H1 (cell line): ENCODE data around the gene BAG1. TPM values are rescaled to one million over a fixed set of nuclear protein-coding genes. Genes with fewer than 3 reads are reported as not detected.

Experiments
- CTCF ChIA-PET: fragments of 300-600 bp; sonication (Branson Sonifier 250); formaldehyde crosslinking; loops from one replicate; lab custom pipeline; 2021; ENCODE audit not compliant: partially characterized antibody; lab: Charles Lee
- POLR2A ChIA-PET: fragments of 300-600 bp; sonication (Branson Sonifier 250); formaldehyde crosslinking; loops from one replicate; lab custom pipeline; 2021; ENCODE audit warnings: inconsistent platforms; ENCODE audit not compliant: partially characterized antibody; lab: Charles Lee
- DNase-seq, 2 experiments: peaks; one replicate each; pipeline versions ENCODE4 v3.0.0 to v3.0.0-alpha.2; 2010 to 2022; ENCODE audit warnings: low spot score in 2 of 2, low read depth in 1 of 2, mixed read lengths in 1 of 2
- FAIRE-seq: peaks from 2 replicates; lab custom pipeline; 2011; peaks lifted over from hg19 to GRCh38; lab: Jason Lieb, UNC
- H2AFZ ChIP-seq: 2 replicates; pipeline ENCODE4 v1.8.1; 2012; ENCODE audit warnings: low read length, inconsistent platforms
- H2AK5ac ChIP-seq: 2 replicates; pipeline ENCODE4 v1.6.1; 2013; ENCODE audit warnings: low read depth, low read length
- H2BK120ac ChIP-seq: replicated peaks from 2 replicates; pipeline ENCODE3; 2013; ENCODE audit warnings: low read depth, low read length, inconsistent platforms
- H2BK12ac ChIP-seq: 2 replicates; pipeline ENCODE4 v1.6.1; 2013; ENCODE audit warnings: low read depth, low read length
- H2BK15ac ChIP-seq: 2 replicates; pipeline ENCODE4 v1.6.1; 2013; ENCODE audit warnings: low read length
- H2BK20ac ChIP-seq: 2 replicates; pipeline ENCODE4 v1.6.1; 2013; ENCODE audit warnings: low read length
- H2BK5ac ChIP-seq: 2 replicates; pipeline ENCODE4 v1.6.1; 2013; ENCODE audit warnings: low read depth, low read length
- H3K14ac ChIP-seq: 2 replicates; pipeline ENCODE4 v1.6.1; 2013; ENCODE audit warnings: inconsistent platforms; ENCODE audit not compliant: insufficient read length
- H3K18ac ChIP-seq: 2 replicates; pipeline ENCODE4 v1.6.1; 2013; ENCODE audit warnings: low read length; ENCODE audit errors: extremely low read depth
- H3K23ac ChIP-seq: 2 replicates; pipeline ENCODE4 v1.6.1; 2013; ENCODE audit warnings: inconsistent platforms; ENCODE audit not compliant: insufficient read length
- H3K23me2 ChIP-seq: 2 replicates; pipeline ENCODE4 v1.6.1; 2013; ENCODE audit warnings: low read depth, low read length
- H3K27ac ChIP-seq: 2 replicates; pipeline ENCODE4 v1.6.1; 2011; ENCODE audit warnings: low read depth, low read length, inconsistent platforms
- H3K27me3 ChIP-seq, 4 experiments: replicated peaks in 1 of 4; 1 replicate in 1 of 4; 2 replicates in 3 of 4; pipeline versions ENCODE4 v1.6.1 to v1.8.1; 2011 to 2013; ENCODE audit warnings: low read length in 3 of 4, mild to moderate bottlenecking in 3 of 4, inconsistent platforms in 2 of 4, mixed read lengths in 2 of 4, moderate library complexity in 1 of 4; ENCODE audit not compliant: control insufficient read depth in 3 of 4, insufficient read depth in 3 of 4; ENCODE audit errors: extremely low read depth in 1 of 4
- H3K36me3 ChIP-seq, 4 experiments: 2 replicates each; pipeline versions ENCODE4 v1.6.1 to v1.8.1; 2011 to 2013; ENCODE audit warnings: mild to moderate bottlenecking in 4 of 4, low read length in 3 of 4, moderate library complexity in 2 of 4, control low read depth in 1 of 4, inconsistent platforms in 1 of 4; ENCODE audit not compliant: insufficient read depth in 4 of 4, control insufficient read depth in 2 of 4
- H3K4ac ChIP-seq: replicated peaks from 2 replicates; pipeline ENCODE3; 2013; ENCODE audit warnings: low read length, low read depth, mixed read lengths, inconsistent platforms; ENCODE audit not compliant: insufficient read length
- H3K4me1 ChIP-seq, 4 experiments: replicated peaks in 1 of 4; 1 replicate in 1 of 4; 2 replicates in 3 of 4; pipeline versions ENCODE4 v1.6.1 to v1.8.1; 2011 to 2013; ENCODE audit warnings: low read length in 3 of 4, inconsistent platforms in 2 of 4, mixed read lengths in 1 of 4; ENCODE audit not compliant: insufficient read depth in 4 of 4, control insufficient read depth in 3 of 4
- H3K4me2 ChIP-seq, 2 experiments: 2 replicates each; pipeline versions ENCODE4 v1.6.1 to v1.8.1; 2011 to 2013; ENCODE audit warnings: low read depth in 2 of 2, low read length in 2 of 2, control low read depth in 1 of 2, inconsistent platforms in 1 of 2, mild to moderate bottlenecking in 1 of 2; ENCODE audit not compliant: insufficient read depth in 1 of 2
- H3K4me3 ChIP-seq, 4 experiments: fragments of 200-600, 300-600 bp in 1 of 4; sonication (generic), shearing (Covaris generic), sonication (Bioruptor Twin) in 1 of 4; 2 replicates each; pipeline versions ENCODE4 v1.5.1 to v1.8.1; 2011 to 2016; ENCODE audit warnings: low read length in 4 of 4, low read depth in 3 of 4, control low read depth in 2 of 4, inconsistent platforms in 2 of 4, mild to moderate bottlenecking in 2 of 4, mixed read lengths in 1 of 4, moderate library complexity in 1 of 4; ENCODE audit not compliant: insufficient read depth in 2 of 4; ENCODE audit errors: extremely low read depth in 1 of 4
- H3K56ac ChIP-seq: replicated peaks from 2 replicates; pipeline ENCODE3; 2013; ENCODE audit warnings: low read depth, mild to moderate bottlenecking, mixed read lengths, low read length, inconsistent platforms; ENCODE audit not compliant: insufficient read length
- H3K79me1 ChIP-seq: 2 replicates; pipeline ENCODE4 v1.6.1; 2013; ENCODE audit warnings: low read depth, low read length, control low read depth
- H3K79me2 ChIP-seq, 2 experiments: 2 replicates each; pipeline versions ENCODE4 v1.6.1 to v1.8.1; 2012 to 2013; ENCODE audit warnings: low read length in 2 of 2, mild to moderate bottlenecking in 2 of 2, inconsistent platforms in 1 of 2; ENCODE audit not compliant: insufficient read depth in 2 of 2, control insufficient read depth in 1 of 2
- H3K9ac ChIP-seq, 4 experiments: replicated peaks in 1 of 4; 1 replicate in 1 of 4; 2 replicates in 3 of 4; pipeline versions ENCODE4 v1.6.1 to v1.8.1; 2011 to 2013; ENCODE audit warnings: low read depth in 3 of 4, low read length in 3 of 4, control low read depth in 2 of 4, mild to moderate bottlenecking in 2 of 4, moderate library complexity in 2 of 4, inconsistent platforms in 1 of 4; ENCODE audit errors: extremely low read depth in 1 of 4
- H3K9me3 ChIP-seq, 2 experiments: 2 replicates each; pipeline versions ENCODE4 v1.6.1 to v1.8.1; 2012 to 2013; ENCODE audit warnings: mild to moderate bottlenecking in 2 of 2, moderate library complexity in 2 of 2, control low read depth in 1 of 2, inconsistent platforms in 1 of 2, low read depth in 1 of 2, low read length in 1 of 2, mixed read lengths in 1 of 2; ENCODE audit not compliant: insufficient read depth in 2 of 2
- H4K20me1 ChIP-seq, 2 experiments: replicated peaks in 1 of 2; 2 replicates each; pipeline versions ENCODE3 to v1.8.1; 2011 to 2013; ENCODE audit warnings: inconsistent platforms in 2 of 2, low read length in 2 of 2, mild to moderate bottlenecking in 1 of 2; ENCODE audit not compliant: insufficient read depth in 2 of 2, control insufficient read depth in 1 of 2
- H4K5ac ChIP-seq: 2 replicates; pipeline ENCODE4 v1.6.1; 2013; ENCODE audit warnings: low read length, low read depth, mixed read lengths, inconsistent platforms; ENCODE audit not compliant: insufficient read length
- H4K8ac ChIP-seq: 2 replicates; pipeline ENCODE4 v1.8.0; 2013; ENCODE audit warnings: mild to moderate bottlenecking, moderate library complexity, low read length, inconsistent platforms; ENCODE audit not compliant: insufficient read depth; ENCODE audit errors: extremely low read depth
- H4K91ac ChIP-seq: replicated peaks from 2 replicates; pipeline ENCODE3; 2013; ENCODE audit warnings: low read length, mixed read lengths, inconsistent platforms; ENCODE audit not compliant: insufficient read length
- CHD1 ChIP-seq: IDR thresholded peaks from 2 replicates; pipeline ENCODE4 v1.6.1; 2012; ENCODE audit warnings: low read depth, low read length, improper control_type of control experiment
- CREB1 ChIP-seq: IDR thresholded peaks from 2 replicates; pipeline ENCODE4 v1.6.1; 2012; ENCODE audit warnings: inconsistent platforms
- EZH2 ChIP-seq: fragments of 200-600 bp; sonication (generic); IDR thresholded peaks from 2 replicates; pipeline ENCODE4 v1.7.1; 2012; ENCODE audit warnings: low read depth, mild to moderate bottlenecking, moderate library complexity, low read length, inconsistent platforms; ENCODE audit not compliant: severe bottlenecking
- RAD21 ChIP-seq, 2 experiments: IDR thresholded peaks in 1 of 2; conservative IDR thresholded peaks in 1 of 2; 2 replicates each; pipeline ENCODE4 v1.6.1; 2011; ENCODE audit warnings: low read depth in 2 of 2, low read length in 2 of 2, improper control_type of control experiment in 1 of 2, inconsistent platforms in 1 of 2, mild to moderate bottlenecking in 1 of 2, moderate library complexity in 1 of 2
- RXRA ChIP-seq: IDR thresholded peaks from 2 replicates; pipeline ENCODE4 v1.6.1; 2011; ENCODE audit warnings: low read depth, mild to moderate bottlenecking, low read length, moderate library complexity; ENCODE audit not compliant: insufficient read depth
- SIX5 ChIP-seq: IDR thresholded peaks from 2 replicates; pipeline ENCODE4 v1.6.1; 2011; ENCODE audit warnings: mild to moderate bottlenecking, low read depth, low read length
- SRF ChIP-seq: IDR thresholded peaks from 2 replicates; pipeline ENCODE4 v1.6.1; 2011; ENCODE audit warnings: mild to moderate bottlenecking, low read depth, low read length, moderate library complexity
- SUZ12 ChIP-seq: fragments of 200-600 bp; sonication (generic); IDR thresholded peaks from 2 replicates; pipeline ENCODE4 v1.6.1; 2012; ENCODE audit warnings: mild to moderate bottlenecking, inconsistent platforms, low read length, moderate library complexity, mixed read lengths
- TAF7 ChIP-seq: optimal IDR thresholded peaks from 2 replicates; pipeline ENCODE3; 2011; ENCODE audit warnings: low read depth, mild to moderate bottlenecking, inconsistent platforms, low read length, moderate library complexity, borderline replicate concordance
- WGBS, 2 experiments: shearing (Covaris generic) in 1 of 2; methylation state at CpG; one replicate each; pipeline versions ENCODE4 v1.1.6 to v1.1.7; 2013 to 2015; ENCODE audit warnings: low lambda C conversion rate in 2 of 2, mixed read lengths in 2 of 2, inconsistent platforms in 1 of 2, low coverage in 1 of 2, missing lambda C conversion rate in 1 of 2; ENCODE audit not compliant: insufficient replicate concordance in 2 of 2, insufficient coverage in 1 of 2, insufficient read length in 1 of 2; ENCODE audit errors: extremely low coverage in 1 of 2, missing lambda C conversion rate in 1 of 2; 5-methylcytosine and 5-hydroxymethylcytosine counted together
- polyA plus RNA-seq, 7 experiments: library from polyadenylated mRNA; depleted of rRNA in 3 of 7; stranded (reverse) in 5 of 7; unstranded in 2 of 7; fragments of >200 nt in 5 of 7; fragments of 200-250 nt in 2 of 7; gene quantifications; 1 replicate in 5 of 7; 2 replicates in 1 of 7; 4 replicates in 1 of 7; pipeline versions ENCODE4 v1.2.1 to v1.2.3, GENCODE V29; 2011 to 2013; ENCODE audit warnings: missing spikeins in 2 of 7, mixed read lengths in 2 of 7
- total RNA-seq: library from RNA; stranded (reverse); fragmentation: NEBNext Ultra II Directional; extraction: Animal tissue kit (Norgen Biotek cat#: 25700); gene quantifications from 2 replicates; pipeline ENCODE4 v1.2.1, GENCODE V29; 2021
- TF ChIP-seq, protein P1 (sequence below): IDR thresholded peaks from 2 replicates; pipeline ENCODE4 v1.6.1; 2012; ENCODE audit warnings: inconsistent platforms

The BAG1 gene
- total and polyA plus RNA-seq, 2 of the 8 experiments (the other 6 are each of a cell fraction or from before 2014, with no cell fraction given), result 14.7 to 59.8 TPM

DNA sequence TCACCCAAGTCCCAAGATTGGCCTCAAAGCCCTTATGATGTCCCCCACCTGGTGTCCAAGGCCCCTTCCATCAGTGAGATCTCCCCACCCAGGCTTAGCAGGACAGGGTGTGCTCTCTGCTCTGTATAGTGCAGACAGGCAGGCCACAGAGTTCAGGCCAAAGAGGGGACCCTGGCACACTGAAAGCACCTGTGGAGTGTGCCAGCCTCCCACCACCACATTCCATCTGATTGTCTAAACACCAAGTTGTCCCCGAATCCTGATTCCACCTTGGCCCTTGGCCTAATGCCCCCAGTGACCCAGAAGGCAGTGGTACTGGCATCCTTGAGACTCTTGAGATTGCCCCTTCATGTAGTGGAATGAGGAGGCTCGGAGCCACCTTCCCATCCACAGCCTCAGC is 19.2 kb downstream of the BAG1 start:
- Histone ChIP-seq H2BK20ac (no peak overlapping the region), H3K56ac (no peak overlapping the region), H3K79me1 (no peaks in the 10 kb centered on the region), H3K27ac (no peak overlapping the region), H2BK120ac (no peak overlapping the region), H4K8ac (no peak overlapping the region), H2BK15ac (no peak overlapping the region), H3K27me3 (no peaks in the 10 kb centered on the region), H3K79me2 (no peaks in the 10 kb centered on the region), H3K4me1 (no peaks in the 10 kb centered on the region), H2AK5ac (no peak overlapping the region), H4K20me1 (peaks cover 0 to 2% of the 10 kb centered on the region in 2 experiments), H2BK12ac (no peak overlapping the region), H3K23me2 (no peaks in the 10 kb centered on the region; the same call in 1 of the 2 replicates), H4K5ac (no peak overlapping the region), H3K4ac (no peak overlapping the region), H2BK5ac (no peak overlapping the region), H3K14ac (no peak overlapping the region), H3K4me2 (no peak overlapping the region), H3K23ac (no peak overlapping the region), H3K9ac (no peak overlapping the region), H3K18ac (no peak overlapping the region), H4K91ac (no peak overlapping the region), H3K9me3 (no peaks in the 10 kb centered on the region), H2AFZ (no peak overlapping the region), H3K36me3 (peaks cover 0 to under 1% (median 0%) of the 10 kb centered on the region in 4 experiments; a peak in 2 of 8 replicates), H3K4me3 (no peak overlapping the region)
- 96% methylated on average over 2 of the region's 2 CpGs; no CpG with 5 or more reads in 1 of the 2 experiments for WGBS, 2 experiments
- ChIA-PET CTCF (interaction anchor here (1.2 kb wide), 1 partner anchor 9 kb away, joined by 3 read pairs; no protein-coding TSS in a partner anchor), POLR2A (interaction anchor here (1.5 kb wide), 1 partner anchor 9 kb away, joined by 5 read pairs; no protein-coding TSS in a partner anchor)
- TF ChIP-seq SUZ12, result no peak
- TF ChIP-seq RAD21 (IDR thresholded peaks at IDR 0.05 in 1 of 2, conservative IDR thresholded peaks at IDR 0.05 in 1 of 2; ENCODE audit: low read depth in 2 of 2, low read length in 2 of 2), result no peak
- no peak for TF ChIP-seq CREB1
- TF ChIP-seq CHD1, result no peak
- TF ChIP-seq SRF, result no peak
- TF ChIP-seq TAF7, result no peak
- TF ChIP-seq, protein P1, sequence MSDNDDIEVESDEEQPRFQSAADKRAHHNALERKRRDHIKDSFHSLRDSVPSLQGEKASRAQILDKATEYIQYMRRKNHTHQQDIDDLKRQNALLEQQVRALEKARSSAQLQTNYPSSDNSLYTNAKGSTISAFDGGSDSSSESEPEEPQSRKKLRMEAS, result no peak
- no peak for TF ChIP-seq RXRA
- TF ChIP-seq SIX5, result no peak
- TF ChIP-seq EZH2, result no peak
- DNase-seq, result no peak
- FAIRE-seq, result no peak
